IMR-90 (cell line): ENCODE measurements around the gene PLVAP. TPM values are rescaled to one million over a fixed set of nuclear protein-coding genes. Genes with fewer than 3 reads are reported as not detected.

ENCODE experiments used
- ATAC-seq: fragments of 200-7000 bp; cut with Tn5 transposase; 2 replicates; pipeline ENCODE4 v1.9.1; 2020; ENCODE audit warnings: low read depth, mild to moderate bottlenecking, moderate library complexity
- BruUV-seq: library from RNA; stranded (reverse); fragments of 400-500 nt; replicated peaks from 2 replicates; lab custom pipeline; 2021; lab: Mats Ljungman, UMichigan
- CTCF ChIA-PET: fragments of 300-600 bp; formaldehyde crosslinking; extraction: SDS; loops from one replicate; lab custom pipeline; 2021; ENCODE audit warnings: antibody characterized with exemption; lab: Yijun Ruan, JAX
- POLR2A ChIA-PET: fragments of 300-600 bp; sonication (Branson Sonifier 250); formaldehyde crosslinking; loops from one replicate; lab custom pipeline; 2022; ENCODE audit warnings: antibody characterized with exemption; ENCODE audit not compliant: unreplicated experiment; lab: Charles Lee
- DNase-seq: peaks from one replicate; pipeline ENCODE4 v3.0.0; 2013
- H2AFZ ChIP-seq: replicated peaks from 2 replicates; pipeline ENCODE3; 2013; ENCODE audit warnings: low read length, mild to moderate bottlenecking; ENCODE audit not compliant: poor library complexity
- H2AK5ac ChIP-seq: 2 replicates; pipeline ENCODE4 v1.6.1; 2013; ENCODE audit warnings: low read depth, low read length, inconsistent platforms
- H2AK9ac ChIP-seq: replicated peaks from 2 replicates; pipeline ENCODE3; 2013; ENCODE audit warnings: mild to moderate bottlenecking, low read depth, low read length, moderate library complexity; ENCODE audit not compliant: poor library complexity
- H2BK120ac ChIP-seq: 2 replicates; pipeline ENCODE4 v1.6.1; 2013; ENCODE audit warnings: low read depth, low read length, inconsistent platforms
- H2BK15ac ChIP-seq: 3 replicates; pipeline ENCODE4 v1.6.1; 2013; ENCODE audit warnings: low read depth, low read length, inconsistent platforms
- H2BK20ac ChIP-seq: 2 replicates; pipeline ENCODE4 v1.6.1; 2013; ENCODE audit warnings: low read depth, mild to moderate bottlenecking, inconsistent platforms, low read length, moderate library complexity
- H2BK5ac ChIP-seq: 2 replicates; pipeline ENCODE4 v1.6.1; 2013; ENCODE audit warnings: mild to moderate bottlenecking, low read depth, low read length, inconsistent platforms; ENCODE audit not compliant: poor library complexity, severe bottlenecking
- H3K14ac ChIP-seq: replicated peaks from 2 replicates; pipeline ENCODE4 v1.6.1; 2013; ENCODE audit warnings: low read depth, low read length, inconsistent platforms
- H3K18ac ChIP-seq: 2 replicates; pipeline ENCODE4 v1.6.1; 2013; ENCODE audit warnings: low read depth, low read length, control low read depth
- H3K23ac ChIP-seq: 2 replicates; pipeline ENCODE4 v1.6.1; 2013; ENCODE audit warnings: low read depth, low read length, inconsistent platforms
- H3K27ac ChIP-seq: 2 replicates; pipeline ENCODE4 v1.5.1; 2013; ENCODE audit warnings: mild to moderate bottlenecking, control low read depth, low read length; ENCODE audit not compliant: insufficient read depth
- H3K27me3 ChIP-seq: 2 replicates; pipeline ENCODE4 v1.6.1; 2013; ENCODE audit warnings: low read length; ENCODE audit not compliant: control insufficient read depth, insufficient read depth
- H3K36me3 ChIP-seq: 2 replicates; pipeline ENCODE4 v1.6.1; 2013; ENCODE audit warnings: low read length, mixed read lengths; ENCODE audit not compliant: control insufficient read depth, insufficient read depth
- H3K4ac ChIP-seq: 2 replicates; pipeline ENCODE4 v1.6.1; 2013; ENCODE audit warnings: low read depth, low read length, inconsistent platforms
- H3K4me1 ChIP-seq: 2 replicates; pipeline ENCODE4 v1.6.1; 2013; ENCODE audit warnings: low read length, mixed read lengths; ENCODE audit not compliant: control insufficient read depth, insufficient read depth
- H3K4me2 ChIP-seq: 2 replicates; pipeline ENCODE4 v1.6.1; 2013; ENCODE audit warnings: low read depth, mild to moderate bottlenecking, control low read depth, low read length, moderate library complexity
- H3K4me3 ChIP-seq: 2 replicates; pipeline ENCODE4 v1.5.1; 2013; ENCODE audit warnings: low read depth, mild to moderate bottlenecking, control low read depth, low read length, moderate library complexity; ENCODE audit not compliant: insufficient read depth
- H3K56ac ChIP-seq: 2 replicates; pipeline ENCODE4 v1.6.1; 2013; ENCODE audit warnings: low read length, inconsistent platforms; ENCODE audit not compliant: insufficient read depth; ENCODE audit errors: extremely low read depth
- H3K79me1 ChIP-seq, 2 experiments: 2 replicates each; pipeline ENCODE4 v1.6.1; 2013; ENCODE audit warnings: low read length in 2 of 2, inconsistent platforms in 1 of 2, low read depth in 1 of 2
- H3K9ac ChIP-seq: 2 replicates; pipeline ENCODE4 v1.6.1; 2013; ENCODE audit warnings: low read depth, low read length, control low read depth
- H3K9me1 ChIP-seq: 2 replicates; pipeline ENCODE4 v1.6.1; 2013; ENCODE audit warnings: low read length, inconsistent platforms; ENCODE audit not compliant: insufficient read depth
- H3K9me3 ChIP-seq: 2 replicates; pipeline ENCODE4 v1.6.1; 2013; ENCODE audit warnings: low read length; ENCODE audit not compliant: control insufficient read depth, insufficient read depth
- H4K20me1 ChIP-seq: 2 replicates; pipeline ENCODE4 v1.6.1; 2013; ENCODE audit warnings: low read length, inconsistent platforms; ENCODE audit not compliant: insufficient read depth
- H4K5ac ChIP-seq: 2 replicates; pipeline ENCODE4 v1.6.1; 2013; ENCODE audit warnings: mild to moderate bottlenecking, low read depth, low read length, control low read depth
- H4K8ac ChIP-seq, 2 experiments: 2 replicates each; pipeline ENCODE4 v1.6.1; 2013; ENCODE audit warnings: low read depth in 2 of 2, low read length in 2 of 2, control low read depth in 1 of 2, inconsistent platforms in 1 of 2
- H4K91ac ChIP-seq: 2 replicates; pipeline ENCODE4 v1.6.1; 2013; ENCODE audit warnings: low read depth, low read length, inconsistent platforms; ENCODE audit not compliant: insufficient read depth
- BHLHE40 ChIP-seq: fragments of 150-350 bp; IDR thresholded peaks from 2 replicates; pipeline ENCODE4 v1.6.1; 2016; ENCODE audit warnings: mild to moderate bottlenecking, low read depth, low read length
- CEBPB ChIP-seq: IDR thresholded peaks from 2 replicates; pipeline ENCODE4 v1.6.1; 2012; ENCODE audit warnings: low read depth, low read length, improper control_type of control experiment
- MAZ ChIP-seq: IDR thresholded peaks from 2 replicates; pipeline ENCODE4 v1.6.1; 2012; ENCODE audit warnings: low read depth, mild to moderate bottlenecking, low read length, improper control_type of control experiment, moderate library complexity, borderline replicate concordance
- POLR2A ChIP-seq: IDR thresholded peaks from 2 replicates; pipeline ENCODE4 v1.6.1; 2012; ENCODE audit warnings: mild to moderate bottlenecking, low read depth, low read length
- RCOR1 ChIP-seq: IDR thresholded peaks from 2 replicates; pipeline ENCODE4 v1.6.1; 2012; ENCODE audit warnings: mild to moderate bottlenecking, low read length, improper control_type of control experiment; ENCODE audit not compliant: insufficient replicate concordance
- RFX5 ChIP-seq: IDR thresholded peaks from 2 replicates; pipeline ENCODE4 v1.8.0; 2012; ENCODE audit warnings: low read depth, mild to moderate bottlenecking, low read length, moderate library complexity
- SMC3 ChIP-seq: fragments of 150-350 bp; IDR thresholded peaks from 2 replicates; pipeline ENCODE4 v1.6.1; 2016; ENCODE audit warnings: low read depth, mild to moderate bottlenecking, antibody characterized with exemption, low read length, moderate library complexity
- WGBS, 2 experiments: methylation state at CpG; one replicate each; pipeline versions ENCODE4 v1.1.5 to v1.1.7; 2013; ENCODE audit warnings: missing lambda C conversion rate in 2 of 2; ENCODE audit not compliant: insufficient read length in 1 of 2; ENCODE audit errors: extremely low coverage in 2 of 2; 5-methylcytosine and 5-hydroxymethylcytosine counted together
- dilution Hi-C: fragments of 300-500 bp; cut with HindIII; formaldehyde crosslinking; loops from one replicate; pipeline ENCODE4 v1.14.3; 2018; ENCODE audit warnings: low sequenced_read_pairs; ENCODE audit not compliant: unreplicated experiment
- in situ Hi-C: fragments of 300-500 bp; cut with MboI; formaldehyde crosslinking; loops from 3 replicates; pipeline ENCODE4 v1.14.3; 2019; ENCODE audit warnings: low sequenced_read_pairs, inconsistent platforms, mixed read lengths
- intact Hi-C: fragments of 100-400 bp; cut with micrococcal nuclease; formaldehyde crosslinking; loops from 2 replicates; pipeline ENCODE4 v1.10.0; 2022
- polyA plus RNA-seq, 3 experiments: library from polyadenylated mRNA; depleted of rRNA; stranded (reverse); fragments of >200 nt; gene quantifications; 2 replicates each; pipeline ENCODE4 v1.2.3, GENCODE V29; 2012; ENCODE audit warnings: low replicate concordance in 1 of 3
- total RNA-seq: library from RNA; depleted of rRNA; stranded (reverse); fragments of >200 nt; gene quantifications from 2 replicates; pipeline ENCODE4 v1.2.3, GENCODE V29; 2012
- TF ChIP-seq, protein P1 (sequence below): conservative IDR thresholded peaks from 2 replicates; pipeline ENCODE4 v1.5.1; 2012; ENCODE audit warnings: mild to moderate bottlenecking, low read depth, low read length, improper control_type of control experiment

The PLVAP gene
- total and polyA plus RNA-seq, 2 of the 4 experiments (the other 2 are of a cell fraction), result not detected

DNA sequence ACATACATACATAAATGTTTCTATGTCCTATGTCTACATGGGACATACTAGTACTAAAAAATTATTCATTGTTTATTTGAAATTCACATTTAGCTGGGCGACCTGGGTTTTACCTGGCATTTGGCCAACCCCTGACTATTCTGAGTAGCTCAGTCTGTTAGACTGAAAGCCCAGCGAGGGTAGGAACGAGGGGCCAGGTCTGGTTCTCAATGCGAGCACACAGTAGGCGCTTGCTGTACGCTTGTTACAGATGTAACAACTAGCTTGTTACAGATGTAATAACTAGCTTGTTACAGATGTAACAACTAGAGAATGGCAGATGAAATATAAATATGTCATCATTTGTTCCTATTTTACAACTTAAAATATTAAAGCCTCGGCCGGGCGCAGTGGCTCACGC is 41.6 kb downstream of the PLVAP start:
- no peak for ATAC-seq
- H3K36me3 ChIP-seq, result peaks cover 1% of the 10 kb centered on the region; the same call in 1 of the 2 replicates
- no peak overlapping the region for H3K14ac ChIP-seq
- H2BK15ac ChIP-seq, result no peak overlapping the region
- H2BK20ac ChIP-seq, result no peak overlapping the region
- DNase-seq, result no peak
- intact Hi-C loops (no loop called here), in situ Hi-C loops (no loop called here), dilution Hi-C loops (no loop called here)
- no peaks in the 10 kb centered on the region for H3K9me3 ChIP-seq
- H4K8ac ChIP-seq, result peak overlapping the region in 1 of 2 experiments; percentile 22; a peak in 1 of 4 replicates
- no peak overlapping the region for H2AFZ ChIP-seq
- no peak overlapping the region for H4K5ac ChIP-seq
- no peak overlapping the region for H3K27ac ChIP-seq
- 92% methylated on average over 2 of the region's 10 CpGs; no CpG with 5 or more reads in 1 of the 2 experiments for WGBS, 2 experiments
- no peak overlapping the region for H3K23ac ChIP-seq
- peaks cover 8% of the 10 kb centered on the region for H3K4me1 ChIP-seq
- no peak overlapping the region for H3K56ac ChIP-seq
- no peak overlapping the region for H2AK9ac ChIP-seq
- CTCF ChIA-PET, result no interaction called here
- no peak overlapping the region for H2BK5ac ChIP-seq
- no peak overlapping the region for H3K4me3 ChIP-seq
- BruUV-seq, result no TSS peak
- H2BK120ac ChIP-seq, result no peak overlapping the region
- no peaks in the 10 kb centered on the region for H4K20me1 ChIP-seq
- H3K27me3 ChIP-seq, result no peaks in the 10 kb centered on the region
- no peak overlapping the region for H3K4ac ChIP-seq
- no peak overlapping the region for H4K91ac ChIP-seq
- POLR2A ChIA-PET, result no interaction called here
- H2AK5ac ChIP-seq, result 0 out of 2 replicates have a peak overlapping the region, but pooled peaks have one; percentile 58
- peaks cover 7 to 44% of the 10 kb centered on the region in 2 experiments; a peak in 3 of 4 replicates for H3K79me1 ChIP-seq
- TF ChIP-seq RCOR1 (no peak), BHLHE40 (no peak), SMC3 (no peak), RFX5 (no peak), POLR2A (no peak), MAZ (no peak), CEBPB (no peak)
- TF ChIP-seq, protein P1, sequence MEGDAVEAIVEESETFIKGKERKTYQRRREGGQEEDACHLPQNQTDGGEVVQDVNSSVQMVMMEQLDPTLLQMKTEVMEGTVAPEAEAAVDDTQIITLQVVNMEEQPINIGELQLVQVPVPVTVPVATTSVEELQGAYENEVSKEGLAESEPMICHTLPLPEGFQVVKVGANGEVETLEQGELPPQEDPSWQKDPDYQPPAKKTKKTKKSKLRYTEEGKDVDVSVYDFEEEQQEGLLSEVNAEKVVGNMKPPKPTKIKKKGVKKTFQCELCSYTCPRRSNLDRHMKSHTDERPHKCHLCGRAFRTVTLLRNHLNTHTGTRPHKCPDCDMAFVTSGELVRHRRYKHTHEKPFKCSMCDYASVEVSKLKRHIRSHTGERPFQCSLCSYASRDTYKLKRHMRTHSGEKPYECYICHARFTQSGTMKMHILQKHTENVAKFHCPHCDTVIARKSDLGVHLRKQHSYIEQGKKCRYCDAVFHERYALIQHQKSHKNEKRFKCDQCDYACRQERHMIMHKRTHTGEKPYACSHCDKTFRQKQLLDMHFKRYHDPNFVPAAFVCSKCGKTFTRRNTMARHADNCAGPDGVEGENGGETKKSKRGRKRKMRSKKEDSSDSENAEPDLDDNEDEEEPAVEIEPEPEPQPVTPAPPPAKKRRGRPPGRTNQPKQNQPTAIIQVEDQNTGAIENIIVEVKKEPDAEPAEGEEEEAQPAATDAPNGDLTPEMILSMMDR, result no peak
- peaks cover 5% of the 10 kb centered on the region for H3K9me1 ChIP-seq
- H3K9ac ChIP-seq, result no peak overlapping the region
- no peak overlapping the region for H3K4me2 ChIP-seq
- H3K18ac ChIP-seq, result no peak overlapping the region
